RWPE2 (cell line): ENCODE results near the gene GTF2A1.

Experiments
- ATAC-seq: fragments of 200-7000 bp; cut with Tn5 transposase; 3 replicates; pipeline ENCODE4 v1.9.1; 2021; ENCODE audit warnings: low read depth
- DNase-seq: peaks from one replicate; pipeline ENCODE4 v3.0.0-alpha.2; 2020; ENCODE audit warnings: low spot score
- H3K27ac ChIP-seq: fragments of 450-650 bp; 2 replicates; pipeline ENCODE4 v1.5.1; 2017; ENCODE audit warnings: mild to moderate bottlenecking; ENCODE audit not compliant: poor library complexity, severe bottlenecking
- H3K27me3 ChIP-seq: fragments of 250-450 bp; sonication (Bioruptor Pico); 2 replicates; pipeline ENCODE4 v1.5.1; 2021; ENCODE audit warnings: mild to moderate bottlenecking, moderate library complexity; ENCODE audit not compliant: insufficient read depth, poor library complexity, severe bottlenecking
- H3K36me3 ChIP-seq: fragments of 250-450 bp; sonication (Bioruptor Pico); 2 replicates; pipeline ENCODE4 v1.5.1; 2020; ENCODE audit warnings: low read depth, mild to moderate bottlenecking, moderate library complexity
- H3K4me1 ChIP-seq: fragments of 250-450 bp; sonication (Bioruptor Pico); 2 replicates; pipeline ENCODE4 v1.5.1; 2021; ENCODE audit warnings: mild to moderate bottlenecking, moderate library complexity; ENCODE audit not compliant: insufficient read depth, poor library complexity, severe bottlenecking
- H3K4me3 ChIP-seq: fragments of 250-450 bp; sonication (Bioruptor Pico); 2 replicates; pipeline ENCODE4 v1.5.1; 2021; ENCODE audit warnings: mild to moderate bottlenecking, moderate library complexity; ENCODE audit not compliant: severe bottlenecking
- H3K9me3 ChIP-seq: fragments of 250-450 bp; sonication (Bioruptor Pico); 2 replicates; pipeline ENCODE4 v1.5.1; 2021; ENCODE audit warnings: mild to moderate bottlenecking, moderate library complexity; ENCODE audit not compliant: severe bottlenecking
- CTCF ChIP-seq: fragments of 450-650 bp; IDR thresholded peaks from one replicate; pipeline ENCODE4 v1.5.1; 2017; ENCODE audit warnings: mild to moderate bottlenecking, moderate library complexity; ENCODE audit not compliant: poor library complexity, severe bottlenecking

The GTF2A1 gene

DNA sequence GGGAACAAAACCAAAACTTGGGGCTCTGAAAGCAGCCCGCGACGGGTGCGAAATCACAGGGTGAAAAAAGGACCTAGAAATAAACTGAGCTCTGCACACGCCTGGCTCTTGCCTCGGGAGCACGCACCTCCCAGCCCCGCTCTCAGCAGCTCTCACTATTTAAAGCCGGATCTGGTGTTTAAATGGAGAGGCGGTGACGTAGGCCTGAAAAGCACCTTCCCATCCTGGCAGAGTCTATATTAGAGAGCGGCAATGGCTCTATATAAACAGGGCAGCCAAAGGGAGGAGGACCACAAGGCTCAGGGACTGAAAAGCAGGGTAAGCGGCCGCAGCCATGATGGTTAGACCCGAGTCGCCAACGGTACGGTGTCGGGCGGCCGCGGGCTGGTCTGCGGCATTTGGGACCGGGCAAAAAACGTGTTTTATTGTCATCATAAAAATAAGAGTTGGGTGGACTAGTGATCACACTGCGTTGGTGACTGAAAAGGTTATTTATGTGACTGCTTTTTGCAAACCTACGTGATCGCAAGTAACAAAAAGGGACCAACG lies 1.5 kb downstream of the GTF2A1 start:
- Histone ChIP-seq H3K4me3 (peak overlapping the region; percentile 51), H3K9me3 (no peaks in the 10 kb centered on the region), H3K36me3 (peaks cover 26% of the 10 kb centered on the region), H3K27me3 (no peaks in the 10 kb centered on the region), H3K4me1 (peaks cover 16% of the 10 kb centered on the region), H3K27ac (peak overlapping the region; percentile 92)
- ATAC-seq (peak; percentile 84), DNase-seq (peak; percentile 93)
- no peak for TF ChIP-seq CTCF

GRCh38 chr14:81211844-81212243 lies 8.9 kb downstream of the GTF2A1 start:
- ATAC-seq (peak; percentile 64; the same call in 2 of the 3 replicates), DNase-seq (no peak)
- Histone ChIP-seq H3K9me3 (no peaks in the 10 kb centered on the region), H3K36me3 (peaks cover 70% of the 10 kb centered on the region), H3K4me1 (no peaks in the 10 kb centered on the region), H3K27ac (no peak overlapping the region), H3K4me3 (no peak overlapping the region), H3K27me3 (no peaks in the 10 kb centered on the region)
- TF ChIP-seq CTCF, result peak; percentile 42

DNA sequence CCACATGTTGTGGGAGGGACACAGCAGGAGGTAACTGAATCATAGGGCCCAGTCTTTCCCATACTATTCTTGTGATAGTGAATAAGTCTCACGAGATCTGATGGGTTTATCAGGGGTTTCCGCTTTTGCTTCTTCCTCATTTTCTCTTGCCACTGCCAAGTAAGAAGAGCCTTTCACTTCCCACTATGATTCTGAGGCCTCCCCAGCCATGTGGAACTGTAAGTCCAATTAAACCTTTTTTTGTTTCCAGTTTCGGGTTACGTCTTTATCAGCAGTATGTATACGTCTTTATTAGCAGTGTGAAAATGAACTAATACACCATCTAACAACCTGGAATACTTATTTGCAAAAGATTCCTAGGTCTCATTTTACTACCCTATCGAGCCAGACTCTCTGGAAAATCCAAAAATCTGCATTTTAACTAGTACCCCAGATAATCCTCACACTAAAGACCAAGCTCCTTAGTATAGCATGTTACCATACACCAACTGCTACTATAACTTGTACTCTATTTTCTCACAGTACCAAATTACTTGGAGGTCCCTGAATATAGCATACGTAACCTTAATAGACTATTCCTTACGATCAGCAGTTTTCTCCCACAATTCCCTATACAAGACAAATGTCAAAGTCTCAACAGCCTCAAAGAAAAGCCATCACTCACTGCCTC lies 11.5 kb downstream of the GTF2A1 start:
- Histone ChIP-seq H3K27ac (no peak overlapping the region), H3K4me1 (no peaks in the 10 kb centered on the region), H3K4me3 (no peak overlapping the region), H3K9me3 (no peaks in the 10 kb centered on the region), H3K36me3 (peaks cover 56% of the 10 kb centered on the region), H3K27me3 (no peaks in the 10 kb centered on the region)
- TF ChIP-seq CTCF, result no peak
- no peak for ATAC-seq
- DNase-seq, result no peak

GRCh38 chr14:81208489-81208888 lies 12.3 kb downstream of the GTF2A1 start:
- H3K4me3 ChIP-seq, result no peak overlapping the region
- H3K9me3 ChIP-seq, result no peaks in the 10 kb centered on the region
- ATAC-seq, result no peak
- no peak overlapping the region for H3K27ac ChIP-seq
- H3K4me1 ChIP-seq, result no peaks in the 10 kb centered on the region
- no peak for TF ChIP-seq CTCF
- DNase-seq, result no peak
- peaks cover 56% of the 10 kb centered on the region for H3K36me3 ChIP-seq
- H3K27me3 ChIP-seq, result no peaks in the 10 kb centered on the region

DNA sequence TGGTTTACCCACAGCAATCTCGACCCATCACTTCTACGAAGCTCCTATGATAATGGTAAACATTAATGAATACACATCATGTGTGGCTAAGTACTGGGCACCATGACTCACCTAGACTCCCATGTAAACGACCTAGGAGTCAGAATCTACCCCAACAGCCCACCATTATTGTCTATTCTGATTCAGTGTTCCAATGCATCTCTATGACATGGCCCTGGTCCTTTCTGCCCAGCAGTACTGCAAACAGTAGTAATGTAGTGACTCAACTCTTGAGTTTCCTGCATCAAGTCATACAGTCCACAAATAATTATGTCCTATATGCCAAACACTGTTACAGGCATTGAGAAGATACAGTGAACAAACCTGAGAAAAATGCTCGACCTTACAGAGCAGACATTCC lies 14.6 kb downstream of the GTF2A1 start:
- Histone ChIP-seq H3K27ac (no peak overlapping the region), H3K27me3 (no peaks in the 10 kb centered on the region), H3K4me3 (no peak overlapping the region), H3K36me3 (peaks cover 61% of the 10 kb centered on the region), H3K9me3 (no peaks in the 10 kb centered on the region), H3K4me1 (no peaks in the 10 kb centered on the region)
- ATAC-seq (peak; percentile 25; the same call in 2 of the 3 replicates), DNase-seq (no peak)
- TF ChIP-seq CTCF, result no peak
